Brain microvascular endothelial cell (primary cell): ENCODE measurements around the gene KIF5C.

Experiments
- DNase-seq: peaks from one replicate; pipeline ENCODE4 v3.0.0-alpha.2; 2020
- H3K27ac ChIP-seq: fragments of 250-450 bp; sonication (Bioruptor Pico); 2 replicates; pipeline ENCODE4 v1.5.1; 2020; ENCODE audit warnings: mild to moderate bottlenecking, moderate library complexity
- H3K27me3 ChIP-seq: fragments of 250-450 bp; sonication (Bioruptor Pico); replicated peaks from 2 replicates; pipeline ENCODE4 v1.5.1; 2020; ENCODE audit warnings: mild to moderate bottlenecking
- H3K36me3 ChIP-seq: fragments of 250-450 bp; sonication (Bioruptor Pico); replicated peaks from 2 replicates; pipeline ENCODE4 v1.5.1; 2020; ENCODE audit warnings: mild to moderate bottlenecking
- H3K4me3 ChIP-seq: 2 replicates; pipeline ENCODE4 v1.5.1; 2011; ENCODE audit warnings: low read depth, mild to moderate bottlenecking, control low read depth, low read length, moderate library complexity
- in situ Hi-C: cut with HindIII; loops from 2 replicates; pipeline ENCODE4 v1.10.0; 2017; ENCODE audit warnings: low sequenced_read_pairs, low pct_ligation_motif_present
- TF ChIP-seq, protein P1 (sequence below): IDR thresholded peaks from 2 replicates; pipeline ENCODE4 v1.5.1; 2011; ENCODE audit warnings: low read depth, mild to moderate bottlenecking, moderate library complexity, low read length, control low read depth, inconsistent platforms; ENCODE audit errors: missing control alignments

KIF5C gene

DNA sequence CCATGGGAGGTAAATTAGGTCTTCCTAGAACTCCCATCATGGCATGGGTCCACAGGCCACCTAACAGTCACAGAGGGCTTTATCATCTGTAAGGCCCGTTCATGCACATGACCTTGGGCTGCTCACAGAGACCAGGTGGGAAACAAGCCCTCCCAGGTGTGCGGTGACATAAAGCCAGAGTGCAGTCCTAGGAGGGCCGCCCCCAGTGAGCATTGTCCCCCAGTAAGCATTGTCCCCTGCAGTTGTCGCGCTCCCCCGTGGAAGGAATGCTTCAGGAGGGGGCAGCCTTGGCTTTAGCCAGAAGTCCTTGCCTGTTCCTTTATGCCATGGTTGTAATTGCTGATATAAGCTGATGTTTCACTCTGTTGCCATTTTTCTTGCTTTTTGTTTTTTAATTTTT is 121.8 kb downstream of the KIF5C start:
- Histone ChIP-seq H3K27me3 (peaks cover 2% of the 10 kb centered on the region), H3K4me3 (no peak overlapping the region), H3K27ac (no peak overlapping the region), H3K36me3 (no peaks in the 10 kb centered on the region)
- TF ChIP-seq, protein P1, sequence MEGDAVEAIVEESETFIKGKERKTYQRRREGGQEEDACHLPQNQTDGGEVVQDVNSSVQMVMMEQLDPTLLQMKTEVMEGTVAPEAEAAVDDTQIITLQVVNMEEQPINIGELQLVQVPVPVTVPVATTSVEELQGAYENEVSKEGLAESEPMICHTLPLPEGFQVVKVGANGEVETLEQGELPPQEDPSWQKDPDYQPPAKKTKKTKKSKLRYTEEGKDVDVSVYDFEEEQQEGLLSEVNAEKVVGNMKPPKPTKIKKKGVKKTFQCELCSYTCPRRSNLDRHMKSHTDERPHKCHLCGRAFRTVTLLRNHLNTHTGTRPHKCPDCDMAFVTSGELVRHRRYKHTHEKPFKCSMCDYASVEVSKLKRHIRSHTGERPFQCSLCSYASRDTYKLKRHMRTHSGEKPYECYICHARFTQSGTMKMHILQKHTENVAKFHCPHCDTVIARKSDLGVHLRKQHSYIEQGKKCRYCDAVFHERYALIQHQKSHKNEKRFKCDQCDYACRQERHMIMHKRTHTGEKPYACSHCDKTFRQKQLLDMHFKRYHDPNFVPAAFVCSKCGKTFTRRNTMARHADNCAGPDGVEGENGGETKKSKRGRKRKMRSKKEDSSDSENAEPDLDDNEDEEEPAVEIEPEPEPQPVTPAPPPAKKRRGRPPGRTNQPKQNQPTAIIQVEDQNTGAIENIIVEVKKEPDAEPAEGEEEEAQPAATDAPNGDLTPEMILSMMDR: no peak
- no peak for DNase-seq
- in situ Hi-C loops: loop anchor here (25.0 kb wide), 1 partner anchor 1010 kb away; no protein-coding TSS in a partner anchor

DNA sequence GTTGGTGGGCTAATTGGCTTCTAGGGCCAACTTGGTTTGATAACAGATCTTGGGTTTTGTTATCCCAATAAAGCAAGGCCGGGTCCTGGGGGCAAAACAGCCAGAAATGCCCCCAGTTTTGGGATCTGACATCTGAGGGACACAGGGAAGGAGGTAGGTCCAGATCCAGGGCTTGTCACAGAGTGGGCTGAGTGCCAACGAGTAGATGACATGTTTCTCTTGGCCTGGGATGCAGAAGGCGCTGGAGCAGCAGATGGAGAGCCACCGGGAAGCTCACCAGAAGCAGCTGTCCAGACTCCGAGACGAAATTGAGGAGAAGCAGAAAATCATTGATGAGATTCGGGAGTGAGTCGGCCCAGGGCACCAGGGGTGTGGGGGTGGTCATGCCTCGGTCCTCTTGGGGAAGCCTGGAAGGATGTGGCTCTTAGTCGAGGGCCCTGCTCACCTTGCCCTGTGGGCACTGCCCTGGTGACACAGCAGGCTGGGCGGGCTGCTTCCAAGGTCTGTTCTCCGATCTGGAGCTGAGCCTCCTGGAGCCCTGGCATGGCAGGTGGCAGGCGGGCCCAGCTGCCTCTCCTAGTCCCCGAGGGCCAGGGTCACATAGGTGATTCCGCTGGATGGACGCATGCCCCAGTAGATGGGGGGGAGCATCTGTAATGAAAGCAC is 123.3 kb downstream of the KIF5C start:
- Histone ChIP-seq H3K4me3 (no peak overlapping the region), H3K27ac (no peak overlapping the region), H3K36me3 (no peaks in the 10 kb centered on the region), H3K27me3 (peaks cover 2% of the 10 kb centered on the region)
- TF ChIP-seq, protein P1: no peak
- in situ Hi-C loops: loop anchor here (25.0 kb wide), 1 partner anchor 1011 kb away; no protein-coding TSS in a partner anchor
- no peak for DNase-seq

DNA sequence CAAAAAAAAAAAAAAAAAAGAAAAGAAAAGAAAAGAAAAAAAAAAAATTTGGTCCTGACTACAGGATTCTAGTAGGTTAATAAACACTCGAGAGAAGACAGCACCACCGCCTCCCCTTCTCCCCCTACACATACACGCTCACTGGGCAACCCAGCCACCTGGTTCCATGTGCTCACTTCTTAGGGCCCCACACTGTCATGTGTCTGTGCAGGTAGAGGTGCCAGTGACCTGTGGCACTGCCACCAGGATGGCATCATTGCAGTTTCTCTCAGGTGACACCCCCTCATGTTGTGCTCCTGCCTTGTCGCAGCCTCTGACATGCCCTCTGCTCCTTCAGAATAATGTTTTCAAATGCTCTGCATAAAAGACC is 123.8 kb downstream of the KIF5C start:
- TF ChIP-seq, protein P1: no peak
- no peak overlapping the region for H3K4me3 ChIP-seq
- in situ Hi-C loops: loop anchor here (25.0 kb wide), 1 partner anchor 1012 kb away; no protein-coding TSS in a partner anchor
- H3K36me3 ChIP-seq: no peaks in the 10 kb centered on the region
- no peak for DNase-seq
- peaks cover 2% of the 10 kb centered on the region for H3K27me3 ChIP-seq
- H3K27ac ChIP-seq: no peak overlapping the region

DNA sequence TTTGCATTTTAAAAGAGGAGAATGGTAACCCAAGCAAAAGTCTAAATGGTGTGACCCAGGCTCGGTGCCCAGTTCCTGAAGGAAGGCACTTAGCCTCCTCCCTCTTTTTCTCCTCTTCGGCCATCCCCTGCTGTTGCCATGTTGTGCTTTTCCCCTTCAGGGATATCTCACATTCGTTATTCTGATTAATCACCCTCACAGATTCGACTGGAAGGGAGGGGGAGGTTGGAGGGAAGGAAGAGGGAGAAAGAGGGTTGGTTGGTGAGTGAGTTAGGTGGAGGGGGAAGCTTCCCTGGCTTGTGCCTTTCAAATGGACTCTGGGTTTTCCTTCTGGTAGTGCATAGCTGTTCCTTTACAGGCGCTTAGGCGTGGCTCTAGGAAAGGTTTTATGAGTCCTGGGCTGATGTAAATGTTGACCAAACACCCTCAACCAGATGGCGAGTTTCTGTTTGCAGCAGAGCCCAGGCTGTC is 124.5 kb downstream of the KIF5C start:
- Histone ChIP-seq H3K4me3 (no peak overlapping the region), H3K36me3 (no peaks in the 10 kb centered on the region), H3K27ac (no peak overlapping the region), H3K27me3 (peaks cover 2% of the 10 kb centered on the region)
- in situ Hi-C loops: loop anchor here (25.0 kb wide), 1 partner anchor 1012 kb away; no protein-coding TSS in a partner anchor
- TF ChIP-seq, protein P1: no peak
- DNase-seq: no peak

DNA sequence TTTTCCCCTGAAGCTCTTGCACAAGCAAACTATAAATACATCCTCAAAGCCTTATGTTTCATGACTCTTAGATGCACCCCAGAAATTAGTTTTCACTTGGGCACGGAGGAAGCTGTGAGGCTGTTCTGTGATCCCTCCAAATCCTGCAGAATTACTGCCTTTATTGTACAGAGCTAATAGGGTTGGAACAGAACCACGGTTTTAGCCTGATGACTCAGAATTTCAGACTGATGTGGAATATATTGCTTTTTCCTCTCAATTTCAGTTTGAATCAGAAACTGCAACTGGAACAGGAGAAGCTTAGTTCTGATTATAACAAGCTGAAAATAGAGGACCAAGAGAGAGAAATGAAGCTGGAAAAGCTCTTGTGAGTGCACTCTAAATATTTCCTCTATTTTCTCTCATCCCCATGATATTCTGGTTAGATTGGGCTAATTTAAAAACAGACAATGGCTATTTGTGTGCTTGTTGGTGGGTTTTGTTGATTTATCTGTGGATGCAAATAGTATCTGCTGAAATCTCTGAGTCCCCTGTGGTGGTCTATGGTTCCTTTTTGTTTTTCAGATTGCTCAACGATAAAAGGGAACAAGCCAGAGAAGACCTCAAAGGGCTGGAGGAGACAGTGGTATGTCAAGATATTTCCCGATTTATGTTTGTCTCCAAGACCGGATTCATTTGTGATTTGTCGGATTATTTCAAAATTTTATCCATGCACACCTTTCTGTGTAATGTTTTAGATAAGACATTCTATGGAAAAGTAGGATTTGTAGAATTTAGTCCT is 125.3 kb downstream of the KIF5C start:
- Histone ChIP-seq H3K27me3 (peaks cover 2% of the 10 kb centered on the region), H3K36me3 (no peaks in the 10 kb centered on the region), H3K4me3 (no peak overlapping the region), H3K27ac (no peak overlapping the region)
- in situ Hi-C loops: no loop called here
- no peak for DNase-seq
- TF ChIP-seq, protein P1: no peak
